HG03097 (cell line): Measurements from ENCODE around the gene GRAP.

Experiments used
- ATAC-seq: cut with Tn5 transposase; IDR thresholded peaks from one replicate; pipeline ENCODE4 v1.9.1; 2021; ENCODE audit not compliant: unreplicated experiment, low FRiP score

Gene GRAP

DNA sequence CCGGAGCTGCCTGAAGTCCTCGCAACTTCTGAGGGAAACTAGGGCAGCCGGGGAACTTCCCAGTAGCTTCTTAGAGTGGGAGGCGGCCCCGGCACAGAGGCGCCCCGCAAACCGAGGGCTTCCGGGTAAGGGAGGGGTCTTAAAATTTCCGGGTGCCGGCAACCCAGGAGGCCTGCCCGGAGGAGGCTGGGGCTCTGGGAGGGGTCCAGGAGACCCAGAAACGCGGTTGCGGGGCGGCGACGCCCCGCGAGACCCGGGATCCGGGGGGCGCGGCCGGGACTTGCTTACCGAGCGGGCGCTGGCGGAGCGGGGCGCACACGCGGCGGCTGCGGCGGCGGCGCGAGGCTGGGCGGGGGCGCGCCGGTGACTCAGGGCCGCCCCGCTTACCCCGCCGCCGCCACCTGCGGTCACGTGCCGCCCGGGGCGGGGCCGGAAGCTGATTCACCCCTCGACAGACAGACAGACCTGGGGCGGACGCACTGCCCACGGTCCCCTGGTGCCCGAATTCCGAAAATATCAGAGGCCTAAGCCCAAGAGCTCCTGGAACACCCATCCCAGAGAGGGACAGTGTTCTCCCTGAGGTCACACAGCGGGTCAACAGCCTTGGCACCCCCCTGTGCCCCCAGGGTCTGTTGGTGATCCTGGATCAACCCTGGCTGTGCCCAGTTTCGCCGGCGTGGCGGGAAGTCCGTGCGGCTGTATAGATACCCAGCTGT is 42.2 kb downstream of the GRAP start, which contains the start of gene FAM83G:
TSS of gene FAM83G (minus strand) at position 344 of the 716 bp plus-strand sequence. CDS start 723 bp downstream, outside the sequence.
- ATAC-seq: peak; percentile 60

GRCh38 chr17:19003543-19004420 is 43.0 kb downstream of the GRAP start:
- ATAC-seq: no peak

DNA sequence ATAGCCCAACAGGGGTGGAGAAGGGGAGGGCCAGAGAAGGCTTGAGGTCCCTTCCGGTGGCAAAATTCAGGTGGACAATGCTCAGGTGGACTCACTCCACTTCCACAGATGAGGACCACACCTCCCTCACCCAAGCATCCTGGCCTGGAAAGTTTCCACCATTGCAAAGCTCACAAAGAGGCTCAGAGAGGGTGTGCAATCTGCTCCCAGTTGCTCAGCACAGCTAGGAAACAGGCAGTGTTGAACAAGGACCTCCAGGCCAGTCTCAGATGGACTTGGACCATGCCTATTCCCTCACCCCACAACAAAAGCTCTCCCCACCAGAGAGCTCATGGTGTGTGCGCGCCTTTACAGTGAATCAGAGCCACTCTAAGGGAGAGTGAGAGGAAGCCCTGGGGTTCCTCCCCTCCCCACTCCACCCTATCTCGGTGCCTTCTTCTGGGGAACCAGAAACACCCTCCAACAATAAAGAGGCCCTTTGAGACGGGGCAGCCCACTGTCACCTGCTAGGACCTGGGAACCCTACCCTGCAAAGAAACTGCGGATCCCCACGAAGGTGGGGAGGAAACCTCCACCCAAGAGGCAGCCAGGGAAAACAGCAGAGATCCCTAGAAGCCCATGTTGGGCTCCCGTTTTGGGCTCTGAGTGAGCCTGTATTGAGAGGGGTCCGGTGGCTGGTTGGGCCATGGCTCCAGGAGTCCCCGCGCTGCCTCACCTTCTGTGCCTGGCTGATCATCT is 43.8 kb downstream of the GRAP start:
- no peak for ATAC-seq

- no peak for ATAC-seq
Observed at GRCh38 chr17:19001907-19002590, 44.7 kb downstream of the GRAP start.

DNA sequence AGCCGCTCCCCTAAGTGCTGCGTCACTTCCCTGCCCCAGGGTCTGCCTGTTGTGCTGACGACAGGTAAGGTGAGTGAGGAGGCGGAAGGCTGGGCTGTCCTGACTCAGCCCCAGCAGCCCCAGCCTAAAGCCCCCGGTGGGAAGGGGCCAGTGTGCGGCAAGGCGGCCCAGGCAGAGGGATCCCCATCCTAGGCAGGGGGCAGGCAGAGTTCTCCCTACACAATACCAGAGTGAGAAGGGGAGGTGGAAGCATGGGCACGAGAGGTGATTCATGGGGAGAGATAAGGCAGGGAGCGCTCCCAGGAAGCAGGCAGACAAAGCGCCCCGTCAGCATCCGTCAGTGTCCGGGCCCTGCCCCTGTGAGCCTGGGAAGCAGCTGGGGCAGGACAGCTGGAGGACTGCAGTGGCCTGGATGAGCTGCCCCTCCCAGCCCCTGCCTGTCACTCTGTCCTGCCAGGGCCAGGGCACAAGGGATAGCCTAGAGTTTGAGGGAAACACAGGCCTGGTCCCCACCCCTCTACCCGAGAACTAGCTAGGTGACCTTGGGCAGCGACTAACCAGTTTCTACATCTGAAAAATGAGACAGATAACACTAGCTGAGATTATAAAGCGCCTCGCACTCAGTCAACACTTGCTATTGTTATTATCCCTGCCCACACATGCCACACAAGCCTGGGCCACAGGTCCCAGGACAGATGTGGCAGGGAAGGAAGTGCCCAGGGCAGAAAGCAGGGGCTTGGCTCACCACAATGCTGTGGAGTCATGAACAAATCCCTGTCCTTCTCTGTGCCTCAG is 46.0 kb downstream of the GRAP start:
- ATAC-seq: no peak

- no peak for ATAC-seq
Observed at GRCh38 chr17:18999911-19000310, 46.8 kb downstream of the GRAP start.

- ATAC-seq: no peak
Observed at GRCh38 chr17:18999394-18999793, 47.4 kb downstream of the GRAP start.

- no peak for ATAC-seq
Observed at GRCh38 chr17:18997650-18998196, 49.0 kb downstream of the GRAP start.

GRCh38 chr17:18996458-18996857 is 50.3 kb downstream of the GRAP start:
- ATAC-seq: no peak

DNA sequence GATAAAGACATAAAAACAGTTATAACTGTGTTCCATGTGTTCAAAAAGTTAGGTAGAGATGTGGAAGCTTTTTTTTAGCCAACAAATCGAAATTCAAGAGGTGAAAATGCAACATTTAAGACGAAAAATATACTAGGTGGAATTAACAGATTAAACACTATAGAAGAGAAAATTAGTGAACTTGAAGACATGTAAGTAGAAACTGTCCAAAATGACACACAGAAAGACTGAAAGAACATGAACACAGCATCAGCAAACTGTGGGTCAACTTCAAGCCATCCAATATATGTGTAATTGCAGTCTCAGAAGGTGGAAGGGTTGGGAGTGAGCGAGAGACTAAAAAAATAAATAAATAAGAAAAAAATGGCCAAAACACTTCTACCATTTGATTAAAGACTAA is 51.5 kb downstream of the GRAP start:
- ATAC-seq: no peak

GRCh38 chr17:18994631-18995030 is 52.1 kb downstream of the GRAP start:
- no peak for ATAC-seq

DNA sequence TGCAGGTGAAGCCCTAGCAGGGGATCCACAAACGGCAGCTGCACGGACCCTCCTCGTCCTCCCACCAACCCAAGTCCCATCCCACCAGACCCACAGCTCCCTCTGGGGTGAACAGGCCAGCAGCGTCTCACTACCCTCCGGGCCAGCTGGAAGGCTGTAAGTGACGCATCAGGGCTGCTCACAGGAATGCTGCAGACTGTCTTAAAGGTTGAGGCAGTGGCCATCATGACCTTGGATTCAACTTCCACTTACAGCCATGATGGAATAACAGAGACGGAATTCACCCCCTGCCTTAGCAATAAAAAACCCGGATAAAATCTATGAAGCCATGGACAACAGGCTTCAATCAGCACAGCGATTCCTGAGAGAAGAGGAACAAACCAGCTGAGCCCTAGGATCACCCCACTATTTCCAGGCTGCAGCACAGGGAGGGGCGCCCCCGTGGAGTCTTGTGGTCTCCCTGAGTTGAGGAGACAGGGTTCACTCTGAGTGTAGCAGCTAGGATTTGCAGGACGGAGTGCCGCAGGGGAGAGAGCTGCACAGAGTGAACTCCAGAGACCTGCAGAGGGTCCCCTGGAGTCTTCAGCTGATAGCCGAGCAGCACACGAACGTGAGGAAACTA is 52.7 kb downstream of the GRAP start:
- no peak for ATAC-seq

- ATAC-seq: peak; percentile 57
Observed at GRCh38 chr17:18992454-18993130, 54.2 kb downstream of the GRAP start.

DNA sequence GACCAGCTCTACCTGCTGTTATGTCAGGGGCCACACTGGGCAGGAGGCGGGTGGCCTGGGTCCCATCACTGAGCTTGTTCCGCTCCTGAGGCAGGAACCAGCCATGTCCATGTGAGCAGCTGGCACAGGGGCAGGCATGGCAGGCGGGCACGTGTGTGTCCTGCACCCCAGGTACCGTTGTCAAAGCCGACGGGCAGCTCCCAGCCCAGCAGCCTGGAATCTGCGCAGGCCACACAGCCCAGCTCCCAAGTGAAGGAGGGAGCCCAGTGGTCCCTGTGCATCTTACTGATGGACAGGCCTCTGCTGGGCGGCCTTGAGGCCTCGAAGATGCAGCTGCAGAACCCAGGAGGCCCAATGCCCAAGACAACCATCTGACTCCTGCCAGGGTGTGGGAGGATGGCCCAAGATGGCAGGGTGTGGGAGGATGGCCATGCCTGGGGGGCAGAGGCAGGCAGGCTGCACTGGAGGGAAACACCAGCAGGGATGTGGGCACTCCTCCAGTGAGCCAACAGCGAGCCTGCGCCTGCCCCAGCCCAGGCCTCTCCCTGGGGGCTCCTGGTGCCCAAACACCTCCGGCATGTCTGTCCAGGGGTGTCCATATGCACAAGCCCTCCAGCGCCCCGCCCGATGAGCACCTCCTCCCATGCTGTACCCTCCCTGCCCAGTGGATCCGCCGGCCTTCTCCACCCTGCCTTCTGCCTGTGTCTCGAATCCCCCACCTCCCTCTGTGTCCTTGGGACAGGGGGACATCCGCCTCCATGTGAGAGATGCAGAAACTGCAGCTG is 55.0 kb downstream of the GRAP start:
- ATAC-seq: no peak

DNA sequence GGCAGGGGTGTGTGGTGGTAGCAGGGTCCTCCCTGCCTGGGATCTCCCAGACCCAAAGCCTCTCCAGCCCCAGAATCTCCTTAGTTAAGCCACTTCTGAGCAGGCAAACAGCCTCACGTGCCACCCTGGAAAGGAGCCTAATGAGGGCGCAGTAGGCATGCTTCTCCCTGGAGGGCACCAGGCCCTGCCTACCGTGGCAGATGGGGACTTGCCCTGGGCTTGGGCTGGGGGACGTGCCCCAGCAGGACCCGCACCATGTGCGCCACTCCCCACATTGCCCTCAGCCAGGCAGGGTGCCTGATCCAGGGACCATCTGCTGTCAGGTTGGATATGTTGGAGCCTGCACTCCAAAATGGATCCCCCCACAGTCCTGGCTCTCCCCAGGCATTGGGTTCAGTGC is 56.4 kb downstream of the GRAP start:
- ATAC-seq: no peak

- ATAC-seq: no peak
Observed at GRCh38 chr17:18988546-18989173, 58.1 kb downstream of the GRAP start.

DNA sequence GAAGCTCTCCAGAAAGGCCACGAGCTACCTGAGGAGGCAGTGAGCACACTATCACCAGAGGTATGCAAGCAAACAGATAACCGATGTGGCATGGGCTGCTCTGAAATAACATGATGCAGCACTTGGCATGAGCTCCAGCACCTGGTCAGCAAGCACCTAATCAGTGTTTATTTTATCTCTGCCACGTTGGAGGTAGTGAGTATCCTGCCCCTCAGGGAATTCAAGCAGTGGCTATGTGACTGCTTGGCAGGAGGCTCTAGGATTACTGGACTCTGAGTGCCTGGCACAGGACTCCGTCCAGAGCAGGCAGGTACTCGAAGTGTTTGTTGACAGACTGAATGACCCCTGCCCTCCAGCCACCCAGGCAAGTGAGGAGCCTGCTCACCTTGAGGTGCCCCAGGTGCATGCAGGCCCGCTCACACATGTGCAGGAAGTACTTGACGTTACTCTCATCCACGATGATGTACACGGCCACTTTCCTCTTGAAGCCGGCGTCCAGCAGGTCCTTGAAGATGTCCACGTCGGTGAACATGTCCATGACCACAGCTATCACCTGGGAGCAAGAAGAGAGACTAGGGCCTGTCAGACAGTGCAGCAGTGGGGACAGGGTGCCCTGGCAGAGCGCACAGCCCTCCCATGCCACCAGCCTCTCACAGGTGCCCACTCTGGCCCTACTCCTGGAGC is 58.8 kb downstream of the GRAP start:
- no peak for ATAC-seq
